Mammary epithelial cell (primary cell): ENCODE results near the gene PMAIP1.

Experiments used
- CTCF ChIP-seq, 2 donors: IDR thresholded peaks in 1 of 2; conservative IDR thresholded peaks in 1 of 2; 2 replicates each; pipeline ENCODE4 v1.5.1; 2011 to 2012; ENCODE audit warnings: inconsistent platforms in 2 of 2, low read length in 2 of 2, mild to moderate bottlenecking in 2 of 2, control low read depth in 1 of 2, low read depth in 1 of 2; ENCODE audit not compliant: insufficient read depth in 1 of 2; ENCODE audit errors: extremely low read depth in 1 of 2
- EZH2 ChIP-seq: IDR thresholded peaks from 2 replicates; pipeline ENCODE4 v1.6.1; 2012; ENCODE audit warnings: low read length, inconsistent platforms, borderline replicate concordance

- TF ChIP-seq CTCF (conservative IDR thresholded peaks at IDR 0.05 in 1 of 2, IDR thresholded peaks at IDR 0.05 in 1 of 2; ENCODE audit: extremely low read depth in 1 of 2, insufficient read depth in 1 of 2, low read depth in 1 of 2, low read length in 2 of 2) (no peak), EZH2 (no peak)
Observed at GRCh38 chr18:59902993-59903610, 3.3 kb downstream of the PMAIP1 start.
